HG03175 (cell line): ENCODE data around the gene RP9.
"Not testable (repeated sequence)": the region's sequence is repeated elsewhere in the genome, so short reads cannot be mapped to it uniquely, and the experiment has no call there.

Source experiments
- ATAC-seq: cut with Tn5 transposase; IDR thresholded peaks from one replicate; pipeline ENCODE4 v1.9.1; 2021; ENCODE audit warnings: mild to moderate bottlenecking, moderate library complexity; ENCODE audit not compliant: unreplicated experiment

Gene RP9

GRCh38 chr7:33107136-33108066 is 1.8 kb downstream of the RP9 start:
- ATAC-seq, result peak; percentile 22

- no peak for ATAC-seq
These were observed 7.3 kb downstream of the RP9 start for GRCh38 chr7:33101906-33102305.

- ATAC-seq, result no peak
These were observed 8.4 kb downstream of the RP9 start for GRCh38 chr7:33100770-33101169.

GRCh38 chr7:33099154-33099940 is 9.9 kb downstream of the RP9 start:
- ATAC-seq, result no peak

- not testable (repeated sequence) for ATAC-seq
These were observed 14.4 kb downstream of the RP9 start for GRCh38 chr7:33094745-33095275.

- no peak for ATAC-seq
These were observed 15.9 kb downstream of the RP9 start for GRCh38 chr7:33093266-33093665.

GRCh38 chr7:33091641-33092191 is 17.5 kb downstream of the RP9 start:
- no peak for ATAC-seq

GRCh38 chr7:33091111-33091531 is 18.1 kb downstream of the RP9 start:
- no peak for ATAC-seq

GRCh38 chr7:33089142-33089541 is 20.1 kb downstream of the RP9 start:
- ATAC-seq, result no peak

- no peak for ATAC-seq
These were observed 21.3 kb downstream of the RP9 start for GRCh38 chr7:33087858-33088257.

- ATAC-seq, result no peak
These were observed 21.8 kb downstream of the RP9 start for GRCh38 chr7:33087356-33087755.

GRCh38 chr7:33079763-33080690 is 29.2 kb downstream of the RP9 start:
- ATAC-seq, result no peak

- ATAC-seq, result no peak
These were observed 30.1 kb downstream of the RP9 start for GRCh38 chr7:33079096-33079495.

- peak; percentile 79 for ATAC-seq
These were observed 32.5 kb downstream of the RP9 start for GRCh38 chr7:33076737-33077136.

GRCh38 chr7:33075818-33076518 is 33.2 kb downstream of the RP9 start:
- no peak for ATAC-seq

- no peak for ATAC-seq
These were observed 36.0 kb downstream of the RP9 start for GRCh38 chr7:33073243-33073642.

GRCh38 chr7:33072471-33072870 is 36.7 kb downstream of the RP9 start:
- ATAC-seq, result no peak

- no peak for ATAC-seq
These were observed 38.4 kb downstream of the RP9 start for GRCh38 chr7:33070831-33071230.

- no peak for ATAC-seq
These were observed 38.9 kb downstream of the RP9 start for GRCh38 chr7:33070277-33070676.

GRCh38 chr7:33067921-33068320 is 41.3 kb downstream of the RP9 start:
- no peak for ATAC-seq
